Neural cell (in vitro differentiated cells): ENCODE measurements around the gene SRSF1. TPM values are rescaled to one million over a fixed set of nuclear protein-coding genes. Genes with fewer than 3 reads are reported as not detected.

Experiments used
- H2AFZ ChIP-seq: fragments of 200-600, 300-800 bp; sonication (generic), shearing (Covaris generic); 2 replicates; pipeline ENCODE4 v1.6.0; 2014; ENCODE audit warnings: low read depth, mild to moderate bottlenecking, antibody characterized with exemption, low read length, moderate library complexity
- H3F3A ChIP-seq: fragments of 200-600 bp; shearing (Covaris generic); 2 replicates; pipeline ENCODE4 v1.6.1; 2016; ENCODE audit warnings: mild to moderate bottlenecking, moderate library complexity, mixed read lengths, antibody characterized with exemption, low read length; ENCODE audit not compliant: insufficient read depth, poor library complexity, severe bottlenecking
- H3K27ac ChIP-seq: fragments of 200-600, 300-800 bp; sonication (generic), shearing (Covaris generic); 2 replicates; pipeline ENCODE4 v1.5.1; 2014; ENCODE audit warnings: mild to moderate bottlenecking, low read length, moderate library complexity
- H3K27me3 ChIP-seq: fragments of 300-800, 200-600 bp; sonication (generic), shearing (Covaris generic); 2 replicates; pipeline ENCODE4 v1.6.0; 2014; ENCODE audit warnings: mild to moderate bottlenecking, low read depth, low read length, moderate library complexity; ENCODE audit not compliant: insufficient read depth
- H3K36me3 ChIP-seq: fragments of 300-800, 200-600 bp; sonication (generic), shearing (Covaris generic); 2 replicates; pipeline ENCODE4 v1.5.1; 2014; ENCODE audit warnings: mild to moderate bottlenecking, antibody characterized with exemption, low read length, moderate library complexity; ENCODE audit not compliant: insufficient read depth
- H3K4me2 ChIP-seq: fragments of 300-800, 200-600 bp; sonication (generic), shearing (Covaris generic); 2 replicates; pipeline ENCODE4 v1.6.0; 2014; ENCODE audit warnings: mild to moderate bottlenecking, low read length
- H3K4me3 ChIP-seq: fragments of 300-800, 200-600 bp; sonication (generic), shearing (Covaris generic); 2 replicates; pipeline ENCODE4 v1.5.1; 2014; ENCODE audit warnings: mild to moderate bottlenecking, low read length, moderate library complexity
- H3K79me2 ChIP-seq: fragments of 200-600 bp; shearing (Covaris generic); replicated peaks from 2 replicates; pipeline ENCODE4 v1.6.0; 2014; ENCODE audit warnings: mild to moderate bottlenecking, low read length, moderate library complexity; ENCODE audit not compliant: insufficient read depth
- H3K9ac ChIP-seq: fragments of 300-800, 200-600 bp; sonication (generic), shearing (Covaris generic); 2 replicates; pipeline ENCODE4 v1.6.1; 2016; ENCODE audit warnings: mild to moderate bottlenecking, low read length, mixed read lengths
- H3K9me2 ChIP-seq: fragments of 200-600 bp; shearing (Covaris generic); 2 replicates; pipeline ENCODE4 v1.6.1; 2016; ENCODE audit warnings: mild to moderate bottlenecking, low read length, mixed read lengths; ENCODE audit not compliant: insufficient read depth
- H3K9me3 ChIP-seq: fragments of 200-600, 300-800 bp; sonication (generic), shearing (Covaris generic); 2 replicates; pipeline ENCODE4 v1.6.1; 2016; ENCODE audit warnings: mild to moderate bottlenecking, mixed run types, low read length, moderate library complexity, mixed read lengths
- H4K20me1 ChIP-seq: fragments of 200-600 bp; shearing (Covaris generic); 2 replicates; pipeline ENCODE4 v1.6.1; 2016; ENCODE audit warnings: mild to moderate bottlenecking, mixed run types; ENCODE audit not compliant: insufficient read depth
- EP300 ChIP-seq: fragments of 450-650 bp; conservative IDR thresholded peaks from 2 replicates; pipeline ENCODE4 v1.6.1; 2014; ENCODE audit warnings: antibody characterized with exemption, mild to moderate bottlenecking, moderate library complexity; ENCODE audit not compliant: poor library complexity, severe bottlenecking
- EZH2 ChIP-seq: fragments of 200-600, 300-800 bp; shearing (Covaris generic), sonication (generic); IDR thresholded peaks from 2 replicates; pipeline ENCODE4 v1.6.1; 2014; ENCODE audit warnings: antibody characterized with exemption, low read length, borderline replicate concordance, mild to moderate bottlenecking; ENCODE audit not compliant: insufficient read depth, poor library complexity, severe bottlenecking
- MXI1 ChIP-seq: fragments of 450-650 bp; conservative IDR thresholded peaks from 2 replicates; pipeline ENCODE4 v1.6.1; 2014; ENCODE audit warnings: antibody characterized with exemption, mild to moderate bottlenecking; ENCODE audit not compliant: poor library complexity, severe bottlenecking
- POLR2AphosphoS5 ChIP-seq: IDR thresholded peaks from 2 replicates; pipeline ENCODE4 v1.6.1; 2012
- RAD21 ChIP-seq: fragments of 450-650 bp; conservative IDR thresholded peaks from 2 replicates; pipeline ENCODE4 v1.6.1; 2014; ENCODE audit warnings: antibody characterized with exemption, mild to moderate bottlenecking, moderate library complexity
- SMC3 ChIP-seq: fragments of 450-650 bp; conservative IDR thresholded peaks from 2 replicates; pipeline ENCODE4 v1.6.1; 2014; ENCODE audit warnings: antibody characterized with exemption, mild to moderate bottlenecking, moderate library complexity; ENCODE audit not compliant: poor library complexity
- TAF1 ChIP-seq: IDR thresholded peaks from 2 replicates; pipeline ENCODE4 v1.6.1; 2012; ENCODE audit warnings: low read depth
- polyA plus RNA-seq: library from polyadenylated mRNA; depleted of rRNA; stranded (reverse); fragments of >200 nt; gene quantifications from 2 replicates; pipeline ENCODE4 v1.2.3, GENCODE V29; 2014
- TF ChIP-seq, protein P1 (sequence below): IDR thresholded peaks from 2 replicates; pipeline ENCODE4 v1.6.1; 2012; ENCODE audit warnings: borderline replicate concordance
- TF ChIP-seq, protein P2 (sequence below): fragments of 450-650 bp; IDR thresholded peaks from 2 replicates; pipeline ENCODE4 v1.5.1; 2014; ENCODE audit warnings: antibody characterized with exemption, mild to moderate bottlenecking, moderate library complexity; ENCODE audit not compliant: poor library complexity, severe bottlenecking

SRSF1 gene
- polyA plus RNA-seq, 1 donor from 2014 or later: 380 TPM

DNA sequence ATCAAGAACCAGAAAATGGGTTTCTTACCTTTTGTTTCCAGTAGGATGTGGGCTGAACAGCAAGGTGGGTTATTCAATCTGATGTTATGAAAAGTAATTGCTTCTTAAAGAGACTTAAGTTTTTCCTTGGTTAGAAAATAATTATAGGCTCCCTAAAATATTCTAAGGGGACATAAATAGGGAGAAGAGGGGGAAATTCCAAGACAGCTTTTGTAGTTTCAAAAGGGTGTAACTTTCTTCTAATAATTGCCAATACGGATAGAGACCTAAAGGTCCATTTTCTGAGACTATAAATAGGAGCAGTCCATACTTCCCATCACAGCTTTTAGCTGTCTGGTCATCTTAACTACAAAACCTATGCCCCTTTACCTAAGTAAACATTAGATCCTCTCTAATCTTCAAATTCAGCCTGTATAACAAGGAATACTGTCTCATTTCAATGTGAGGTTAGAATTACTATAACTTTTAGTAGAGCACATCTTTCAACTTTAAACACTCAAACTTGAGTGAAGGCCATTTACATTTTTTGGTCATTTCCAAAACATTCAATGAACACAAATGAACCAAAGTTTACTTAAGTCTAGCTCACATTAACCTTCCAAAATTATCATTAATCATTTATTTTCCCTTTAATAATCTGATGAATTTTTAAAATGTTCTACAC is 5.5 kb downstream of the SRSF1 start:
- no peaks in the 10 kb centered on the region for H3K27me3 ChIP-seq
- H3K36me3 ChIP-seq: peaks cover 6% of the 10 kb centered on the region
- TF ChIP-seq EZH2: no peak
- TF ChIP-seq, protein P1, sequence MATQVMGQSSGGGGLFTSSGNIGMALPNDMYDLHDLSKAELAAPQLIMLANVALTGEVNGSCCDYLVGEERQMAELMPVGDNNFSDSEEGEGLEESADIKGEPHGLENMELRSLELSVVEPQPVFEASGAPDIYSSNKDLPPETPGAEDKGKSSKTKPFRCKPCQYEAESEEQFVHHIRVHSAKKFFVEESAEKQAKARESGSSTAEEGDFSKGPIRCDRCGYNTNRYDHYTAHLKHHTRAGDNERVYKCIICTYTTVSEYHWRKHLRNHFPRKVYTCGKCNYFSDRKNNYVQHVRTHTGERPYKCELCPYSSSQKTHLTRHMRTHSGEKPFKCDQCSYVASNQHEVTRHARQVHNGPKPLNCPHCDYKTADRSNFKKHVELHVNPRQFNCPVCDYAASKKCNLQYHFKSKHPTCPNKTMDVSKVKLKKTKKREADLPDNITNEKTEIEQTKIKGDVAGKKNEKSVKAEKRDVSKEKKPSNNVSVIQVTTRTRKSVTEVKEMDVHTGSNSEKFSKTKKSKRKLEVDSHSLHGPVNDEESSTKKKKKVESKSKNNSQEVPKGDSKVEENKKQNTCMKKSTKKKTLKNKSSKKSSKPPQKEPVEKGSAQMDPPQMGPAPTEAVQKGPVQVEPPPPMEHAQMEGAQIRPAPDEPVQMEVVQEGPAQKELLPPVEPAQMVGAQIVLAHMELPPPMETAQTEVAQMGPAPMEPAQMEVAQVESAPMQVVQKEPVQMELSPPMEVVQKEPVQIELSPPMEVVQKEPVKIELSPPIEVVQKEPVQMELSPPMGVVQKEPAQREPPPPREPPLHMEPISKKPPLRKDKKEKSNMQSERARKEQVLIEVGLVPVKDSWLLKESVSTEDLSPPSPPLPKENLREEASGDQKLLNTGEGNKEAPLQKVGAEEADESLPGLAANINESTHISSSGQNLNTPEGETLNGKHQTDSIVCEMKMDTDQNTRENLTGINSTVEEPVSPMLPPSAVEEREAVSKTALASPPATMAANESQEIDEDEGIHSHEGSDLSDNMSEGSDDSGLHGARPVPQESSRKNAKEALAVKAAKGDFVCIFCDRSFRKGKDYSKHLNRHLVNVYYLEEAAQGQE: no peak
- TF ChIP-seq SMC3: no peak
- TF ChIP-seq RAD21: no peak
- no peak for TF ChIP-seq POLR2AphosphoS5
- TF ChIP-seq TAF1: no peak
- no peak for TF ChIP-seq EP300
- TF ChIP-seq, protein P2, sequence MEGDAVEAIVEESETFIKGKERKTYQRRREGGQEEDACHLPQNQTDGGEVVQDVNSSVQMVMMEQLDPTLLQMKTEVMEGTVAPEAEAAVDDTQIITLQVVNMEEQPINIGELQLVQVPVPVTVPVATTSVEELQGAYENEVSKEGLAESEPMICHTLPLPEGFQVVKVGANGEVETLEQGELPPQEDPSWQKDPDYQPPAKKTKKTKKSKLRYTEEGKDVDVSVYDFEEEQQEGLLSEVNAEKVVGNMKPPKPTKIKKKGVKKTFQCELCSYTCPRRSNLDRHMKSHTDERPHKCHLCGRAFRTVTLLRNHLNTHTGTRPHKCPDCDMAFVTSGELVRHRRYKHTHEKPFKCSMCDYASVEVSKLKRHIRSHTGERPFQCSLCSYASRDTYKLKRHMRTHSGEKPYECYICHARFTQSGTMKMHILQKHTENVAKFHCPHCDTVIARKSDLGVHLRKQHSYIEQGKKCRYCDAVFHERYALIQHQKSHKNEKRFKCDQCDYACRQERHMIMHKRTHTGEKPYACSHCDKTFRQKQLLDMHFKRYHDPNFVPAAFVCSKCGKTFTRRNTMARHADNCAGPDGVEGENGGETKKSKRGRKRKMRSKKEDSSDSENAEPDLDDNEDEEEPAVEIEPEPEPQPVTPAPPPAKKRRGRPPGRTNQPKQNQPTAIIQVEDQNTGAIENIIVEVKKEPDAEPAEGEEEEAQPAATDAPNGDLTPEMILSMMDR: no peak
- TF ChIP-seq MXI1: no peak
- peaks cover 9% of the 10 kb centered on the region for H3F3A ChIP-seq
- no peak overlapping the region for H3K4me3 ChIP-seq
- H3K9me2 ChIP-seq: no peaks in the 10 kb centered on the region
- no peak overlapping the region for H2AFZ ChIP-seq
- no peak overlapping the region for H3K9ac ChIP-seq
- H3K9me3 ChIP-seq: no peaks in the 10 kb centered on the region
- peaks cover 6% of the 10 kb centered on the region for H4K20me1 ChIP-seq
- H3K79me2 ChIP-seq: peaks cover 47% of the 10 kb centered on the region
- no peak overlapping the region for H3K4me2 ChIP-seq
- H3K27ac ChIP-seq: no peak overlapping the region

DNA sequence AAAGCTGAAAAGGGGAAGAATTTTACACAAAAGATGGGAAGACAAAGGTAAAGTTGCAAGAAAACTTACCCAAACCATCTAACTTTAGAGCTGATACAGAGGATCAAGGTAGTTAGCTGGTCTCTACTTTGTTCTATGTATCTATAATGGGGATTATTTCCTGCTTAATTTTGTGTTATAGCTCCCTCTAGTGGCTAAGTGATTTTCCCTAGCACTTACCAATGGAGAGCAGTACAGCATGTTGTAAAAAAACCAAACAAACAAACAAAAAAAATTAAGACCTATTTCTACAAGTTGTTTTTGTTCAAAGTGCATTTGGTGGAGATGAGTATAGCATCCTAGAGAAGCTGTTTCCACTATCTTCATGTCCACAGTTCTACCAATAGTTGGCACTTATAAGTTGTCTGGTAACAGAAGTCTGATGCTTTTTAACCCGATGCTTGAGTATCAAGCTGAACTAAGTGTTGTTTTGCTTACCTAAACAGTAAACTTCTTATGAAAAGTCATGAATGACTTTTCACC is 7.5 kb downstream of the SRSF1 start:
- Histone ChIP-seq H3K79me2 (peaks cover 29% of the 10 kb centered on the region), H3K36me3 (no peaks in the 10 kb centered on the region), H3K9me3 (no peaks in the 10 kb centered on the region), H3K9me2 (no peaks in the 10 kb centered on the region), H4K20me1 (no peaks in the 10 kb centered on the region), H3F3A (peaks cover 8% of the 10 kb centered on the region), H3K27ac (no peak overlapping the region), H3K4me3 (no peak overlapping the region), H3K9ac (no peak overlapping the region), H2AFZ (no peak overlapping the region), H3K4me2 (no peak overlapping the region), H3K27me3 (no peaks in the 10 kb centered on the region)
- TF ChIP-seq RAD21 (peak; percentile 83), TAF1 (no peak), SMC3 (peak; percentile 86)
- TF ChIP-seq, protein P2: peak; percentile 88
